Liver (tissue), 9 donors: ENCODE measurements around the gene NKAIN1. TPM values are rescaled to one million over a fixed set of nuclear protein-coding genes. Genes with fewer than 3 reads are reported as not detected.

ENCODE experiments used
- DNase-seq: peaks from one replicate; pipeline ENCODE4 v3.0.0-alpha.2; 2017; ENCODE audit warnings: low spot score
- H3K27ac ChIP-seq, 2 donors: one replicate each; pipeline ENCODE4 v1.7.0; 2013; ENCODE audit warnings: inconsistent platforms in 2 of 2, low read length in 2 of 2, control low read depth in 1 of 2, low read depth in 1 of 2, mild to moderate bottlenecking in 1 of 2
- H3K27me3 ChIP-seq, 4 donors: one replicate each; pipeline versions ENCODE4 v1.6.1 to v1.7.0; 2013; ENCODE audit warnings: low read length in 3 of 4, inconsistent platforms in 1 of 4, mild to moderate bottlenecking in 1 of 4, moderate library complexity in 1 of 4; ENCODE audit not compliant: control insufficient read depth in 4 of 4, insufficient read depth in 4 of 4
- H3K36me3 ChIP-seq, 4 donors: one replicate each; pipeline versions ENCODE4 v1.6.1 to v1.7.0; 2013; ENCODE audit warnings: low read length in 3 of 4, mild to moderate bottlenecking in 3 of 4, low read depth in 1 of 4, moderate library complexity in 1 of 4; ENCODE audit not compliant: control insufficient read depth in 4 of 4, insufficient read depth in 3 of 4
- H3K4me1 ChIP-seq, 4 donors: one replicate each; pipeline versions ENCODE4 v1.6.1 to v1.7.0; 2013; ENCODE audit warnings: low read length in 3 of 4, mild to moderate bottlenecking in 3 of 4, moderate library complexity in 1 of 4; ENCODE audit not compliant: control insufficient read depth in 4 of 4, insufficient read depth in 4 of 4
- H3K4me3 ChIP-seq, 3 donors: one replicate each; pipeline versions ENCODE4 v1.6.1 to v1.7.0; 2013; ENCODE audit warnings: low read length in 3 of 3, control low read depth in 1 of 3, low read depth in 1 of 3, mild to moderate bottlenecking in 1 of 3
- H3K9ac ChIP-seq, 2 donors: one replicate each; pipeline ENCODE4 v1.7.0; 2013; ENCODE audit warnings: low read length in 2 of 2, mild to moderate bottlenecking in 2 of 2, moderate library complexity in 2 of 2, control low read depth in 1 of 2, low read depth in 1 of 2
- H3K9me3 ChIP-seq, 4 donors: one replicate each; pipeline versions ENCODE4 v1.6.1 to v1.7.0; 2013; ENCODE audit warnings: low read length in 3 of 4; ENCODE audit not compliant: control insufficient read depth in 4 of 4
- CTCF ChIP-seq: fragments of 150-350 bp; IDR thresholded peaks from 2 replicates; pipeline ENCODE4 v1.5.1; 2017; ENCODE audit warnings: improper control_type of control experiment, low read depth, low read length; ENCODE audit not compliant: missing input control
- EGR1 ChIP-seq, 2 donors: IDR thresholded peaks; 2 replicates each; pipeline ENCODE4 v1.6.1; 2016 to 2018; ENCODE audit warnings: antibody characterized with exemption in 2 of 2, low read depth in 2 of 2
- FOXA1 ChIP-seq: IDR thresholded peaks from 2 replicates; pipeline ENCODE4 v1.6.1; 2016; ENCODE audit warnings: antibody characterized with exemption
- MAX ChIP-seq: IDR thresholded peaks from 2 replicates; pipeline ENCODE4 v1.6.1; 2016; ENCODE audit warnings: antibody characterized with exemption
- NR2F2 ChIP-seq: IDR thresholded peaks from 2 replicates; pipeline ENCODE4 v1.6.1; 2016; ENCODE audit warnings: antibody characterized with exemption
- RAD21 ChIP-seq, 2 donors: IDR thresholded peaks; 2 replicates each; pipeline ENCODE4 v1.6.1; 2016; ENCODE audit warnings: antibody characterized with exemption in 2 of 2, mild to moderate bottlenecking in 2 of 2
- REST ChIP-seq: IDR thresholded peaks from 2 replicates; pipeline ENCODE4 v1.6.1; 2016; ENCODE audit warnings: antibody characterized with exemption, mild to moderate bottlenecking
- SP1 ChIP-seq: IDR thresholded peaks from 2 replicates; pipeline ENCODE4 v1.6.1; 2018; ENCODE audit warnings: antibody characterized with exemption, mild to moderate bottlenecking
- TAF1 ChIP-seq: conservative IDR thresholded peaks from 2 replicates; pipeline ENCODE4 v1.6.1; 2016; ENCODE audit warnings: antibody characterized with exemption, mild to moderate bottlenecking
- YY1 ChIP-seq: IDR thresholded peaks from 2 replicates; pipeline ENCODE4 v1.6.1; 2016; ENCODE audit warnings: antibody characterized with exemption, mild to moderate bottlenecking
- ZBTB33 ChIP-seq: IDR thresholded peaks from 2 replicates; pipeline ENCODE4 v1.6.1; 2016; ENCODE audit warnings: antibody characterized with exemption
- WGBS: extraction: QIAGEN DNeasy Blood & Tissue Kit; methylation state at CpG from one replicate; pipeline ENCODE4 v1.1.7; 2013; 5-methylcytosine and 5-hydroxymethylcytosine counted together
- polyA plus RNA-seq, 2 donors: library from polyadenylated mRNA; stranded (reverse) in 1 of 2; unstranded in 1 of 2; fragments of 200-250 nt in 1 of 2; fragments of >200 nt in 1 of 2; fragmentation: Nextera tagmentation in 1 of 2; extraction: Ambion mirVana in 1 of 2; gene quantifications; one replicate each; pipeline versions ENCODE4 v1.2.1 to v1.2.3, GENCODE V29; 2013 to 2015
- total RNA-seq, 2 donors: library from RNA; depleted of rRNA; stranded (reverse); fragments of >200 nt; gene quantifications; one replicate each; pipeline ENCODE4 v1.2.3, GENCODE V29; 2014
- donor health status: healthy.
- donor health status: healthy.
- donor health status: healthy.
- donor health status: healthy.
- donor health status: healthy.

The NKAIN1 gene
- total and polyA plus RNA-seq, 4 donors: not detected

GRCh38 chr1:31161571-31161970 is 78.1 kb downstream of the NKAIN1 start:
- Histone ChIP-seq H3K27me3 (no peaks in the 10 kb centered on the region), H3K27ac (no peak overlapping the region), H3K36me3 (no peaks in the 10 kb centered on the region), H3K9ac (no peak overlapping the region), H3K4me3 (no peak overlapping the region), H3K4me1 (no peaks in the 10 kb centered on the region), H3K9me3 (no peaks in the 10 kb centered on the region)
- WGBS: 89% methylated on average over 5 of the region's 5 CpGs
- TF ChIP-seq REST: no peak
- no peak for TF ChIP-seq EGR1 (IDR thresholded peaks at IDR 0.05; ENCODE audit: low read depth in 2 of 2)
- no peak for TF ChIP-seq NR2F2
- TF ChIP-seq MAX: no peak
- no peak for TF ChIP-seq RAD21 (IDR thresholded peaks at IDR 0.05)
- TF ChIP-seq YY1: no peak
- TF ChIP-seq ZBTB33: no peak
- no peak for TF ChIP-seq FOXA1
- TF ChIP-seq CTCF: no peak
- no peak for TF ChIP-seq SP1
- no peak for DNase-seq

GRCh38 chr1:31159869-31160611 is 79.6 kb downstream of the NKAIN1 start:
- TF ChIP-seq RAD21 (IDR thresholded peaks at IDR 0.05): no peak
- TF ChIP-seq TAF1: no peak
- TF ChIP-seq SP1: no peak
- no peaks in the 10 kb centered on the region for H3K36me3 ChIP-seq
- no peak overlapping the region for H3K9ac ChIP-seq
- no peak overlapping the region for H3K4me3 ChIP-seq
- no peak overlapping the region for H3K27ac ChIP-seq
- 85% methylated on average over 9 of the region's 9 CpGs for WGBS
- peak; percentile 44 for DNase-seq
- no peaks in the 10 kb centered on the region for H3K9me3 ChIP-seq
- H3K27me3 ChIP-seq: no peaks in the 10 kb centered on the region
- peaks cover 0 to 5% (median 2%) of the 10 kb centered on the region in 4 donors for H3K4me1 ChIP-seq
